IMR-90 (cell line): Measurements from ENCODE around the gene NFKBIZ.

ENCODE experiments used
- CEBPB ChIP-seq: IDR thresholded peaks from 2 replicates; pipeline ENCODE4 v1.6.1; 2012; ENCODE audit warnings: low read depth, low read length, improper control_type of control experiment
- TF ChIP-seq, protein P1 (sequence below): conservative IDR thresholded peaks from 2 replicates; pipeline ENCODE4 v1.5.1; 2012; ENCODE audit warnings: mild to moderate bottlenecking, low read depth, low read length, improper control_type of control experiment

DNA sequence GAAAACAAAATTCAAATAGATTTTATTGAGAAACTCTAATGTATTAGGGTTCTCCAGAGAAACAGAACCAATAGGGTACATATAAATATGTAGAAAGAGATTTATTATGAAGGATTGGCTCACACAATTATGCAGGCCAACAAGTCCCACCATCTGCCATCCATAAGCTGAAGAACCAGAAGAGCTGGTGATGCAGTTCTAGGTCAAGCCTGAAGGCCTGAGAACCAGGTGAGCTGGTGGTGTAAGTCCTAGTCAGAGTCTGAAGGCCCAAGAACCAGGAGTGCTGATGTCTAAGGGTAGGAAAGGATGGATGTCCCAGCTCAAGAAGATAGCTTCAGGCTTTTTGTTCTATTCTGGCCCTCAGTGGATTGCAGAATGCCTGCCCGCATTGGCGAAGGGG, 2.6 kb upstream of the NFKBIZ start:
- TF ChIP-seq, protein P1, sequence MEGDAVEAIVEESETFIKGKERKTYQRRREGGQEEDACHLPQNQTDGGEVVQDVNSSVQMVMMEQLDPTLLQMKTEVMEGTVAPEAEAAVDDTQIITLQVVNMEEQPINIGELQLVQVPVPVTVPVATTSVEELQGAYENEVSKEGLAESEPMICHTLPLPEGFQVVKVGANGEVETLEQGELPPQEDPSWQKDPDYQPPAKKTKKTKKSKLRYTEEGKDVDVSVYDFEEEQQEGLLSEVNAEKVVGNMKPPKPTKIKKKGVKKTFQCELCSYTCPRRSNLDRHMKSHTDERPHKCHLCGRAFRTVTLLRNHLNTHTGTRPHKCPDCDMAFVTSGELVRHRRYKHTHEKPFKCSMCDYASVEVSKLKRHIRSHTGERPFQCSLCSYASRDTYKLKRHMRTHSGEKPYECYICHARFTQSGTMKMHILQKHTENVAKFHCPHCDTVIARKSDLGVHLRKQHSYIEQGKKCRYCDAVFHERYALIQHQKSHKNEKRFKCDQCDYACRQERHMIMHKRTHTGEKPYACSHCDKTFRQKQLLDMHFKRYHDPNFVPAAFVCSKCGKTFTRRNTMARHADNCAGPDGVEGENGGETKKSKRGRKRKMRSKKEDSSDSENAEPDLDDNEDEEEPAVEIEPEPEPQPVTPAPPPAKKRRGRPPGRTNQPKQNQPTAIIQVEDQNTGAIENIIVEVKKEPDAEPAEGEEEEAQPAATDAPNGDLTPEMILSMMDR = no peak
- no peak for TF ChIP-seq CEBPB
